K562 (cell line): Measurements from ENCODE around the gene SDS. TPM values are rescaled to one million over a fixed set of nuclear protein-coding genes. Genes with fewer than 3 reads are reported as not detected.

ENCODE experiments used
- CHAMP1 ChIP-seq: fragments of 450-650 bp; IDR thresholded peaks from 2 replicates; pipeline ENCODE4 v1.6.1; 2016; ENCODE audit warnings: mild to moderate bottlenecking
- CHCHD3 ChIP-seq: fragments of 250-450 bp; sonication (Bioruptor Pico); IDR thresholded peaks from 2 replicates; pipeline ENCODE4 v2.1.2; 2022; ENCODE audit warnings: mild to moderate bottlenecking
- FOXA3 ChIP-seq, 2 experiments: fragments of 450-650 bp in 1 of 2; sonication (generic) in 1 of 2; formaldehyde crosslinking; IDR thresholded peaks in 1 of 2; conservative IDR thresholded peaks in 1 of 2; 2 replicates each; pipeline versions ENCODE4 v1.4.0 to v1.8.0; 2020 to 2022; ENCODE audit warnings: mild to moderate bottlenecking in 2 of 2, missing genetic modification reagents in 1 of 2
- PKNOX1 ChIP-seq: fragments of 450-650 bp; IDR thresholded peaks from 2 replicates; pipeline ENCODE4 v1.6.1; 2016
- POU5F1 ChIP-seq: fragments of 150-350 bp; IDR thresholded peaks from 2 replicates; pipeline ENCODE4 v1.6.1; 2014; ENCODE audit warnings: borderline replicate concordance, low read length, low read depth, mild to moderate bottlenecking; ENCODE audit not compliant: partially characterized antibody
- SAFB ChIP-seq: fragments of 200-400 bp; formaldehyde crosslinking; IDR thresholded peaks from 2 replicates; pipeline ENCODE4 v1.6.1; 2017; ENCODE audit warnings: low read depth, low read length, borderline replicate concordance
- USF1 ChIP-seq: sonication (generic); formaldehyde crosslinking; IDR thresholded peaks from 2 replicates; pipeline ENCODE4 v1.9.0; 2022; ENCODE audit warnings: mild to moderate bottlenecking, missing genetic modification reagents
- YY1 ChIP-seq, 3 experiments: IDR thresholded peaks; 2 replicates each; pipeline ENCODE4 v1.6.1; 2011; ENCODE audit warnings: low read length in 2 of 3, mild to moderate bottlenecking in 2 of 3, moderate library complexity in 2 of 3, borderline replicate concordance in 1 of 3, control low read depth in 1 of 3, low read depth in 1 of 3; ENCODE audit not compliant: insufficient read depth in 3 of 3, insufficient replicate concordance in 2 of 3, control insufficient read depth in 1 of 3, insufficient read length in 1 of 3; ENCODE audit errors: extremely low read depth in 1 of 3
- ZNF511 ChIP-seq: sonication (generic); formaldehyde crosslinking; IDR thresholded peaks from 2 replicates; pipeline ENCODE4 v1.8.0; 2022; ENCODE audit warnings: mild to moderate bottlenecking, missing genetic modification reagents
- ZNF639 ChIP-seq, 2 experiments: fragments of 200-800 bp in 1 of 2; sonication (Bioruptor generic) in 1 of 2; sonication (generic) in 1 of 2; formaldehyde crosslinking in 1 of 2; IDR thresholded peaks in 1 of 2; conservative IDR thresholded peaks in 1 of 2; 2 replicates each; pipeline versions ENCODE4 v1.5.0 to v1.6.1; 2016 to 2020; ENCODE audit warnings: missing compliant biosample characterization in 1 of 2, missing genetic modification characterization in 1 of 2, missing genetic modification reagents in 1 of 2
- polyA plus RNA-seq, 8 experiments: library from polyadenylated mRNA; depleted of rRNA in 4 of 8; stranded (reverse) in 5 of 8; unstranded in 3 of 8; fragments of >200 nt; fragmentation: Nextera tagmentation in 2 of 8; fragmentation: Illumina TruSeq in 1 of 8; extraction: Ambion mirVana in 2 of 8; extraction: Trizol in 1 of 8; gene quantifications; 2 replicates each; pipeline versions ENCODE4 v1.2.1 to v1.2.3, GENCODE V29; 2011 to 2014; ENCODE audit warnings: inconsistent platforms in 1 of 8, missing spikeins in 1 of 8
- total RNA-seq, 7 experiments: library from RNA; depleted of rRNA in 6 of 7; stranded (reverse); fragments of >200 nt in 6 of 7; fragmentation: Illumina TruSeq in 2 of 7; extraction: Trizol in 2 of 7; gene quantifications; 2 replicates each; pipeline versions ENCODE4 v1.2.1 to v1.2.3, GENCODE V29; 2011 to 2021; ENCODE audit warnings: low replicate concordance in 1 of 7

Gene SDS
- total and polyA plus RNA-seq, 9 of the 15 experiments (the other 6 are each of a cell fraction or from before 2014, with no cell fraction given), result 0.07 to 1.1 (median 0.12) TPM; not detected in 1

GRCh38 chr12:113359133-113359938 lies 44.4 kb downstream of the SDS start (continued):
- TF ChIP-seq CHAMP1, result no peak
- no peak for TF ChIP-seq SAFB
- TF ChIP-seq USF1 (CRISPR knock-in tag), result 0 out of 2 replicates have a peak, but pooled peaks have one; percentile 10
- TF ChIP-seq CHCHD3, result no peak
- no peak for TF ChIP-seq ZNF639 (CRISPR knock-in tag; conservative IDR thresholded peaks at IDR 0.05 in 1 of 2, IDR thresholded peaks at IDR 0.05 in 1 of 2)
- peak in 1 of 3 experiments; percentile 45 for TF ChIP-seq YY1 (IDR thresholded peaks at IDR 0.05; ENCODE audit: borderline replicate concordance in 1 of 3, control insufficient read depth in 1 of 3, extremely low read depth in 1 of 3, insufficient read depth in 3 of 3, insufficient read length in 1 of 3, insufficient replicate concordance in 2 of 3, low read depth in 1 of 3, low read length in 2 of 3)
- 0 out of 2 replicates have a peak, but pooled peaks have one; percentile 10 for TF ChIP-seq ZNF511 (CRISPR knock-in tag)
- 0 out of 4 replicates have a peak, but pooled peaks of 1 of the 2 experiments have one; percentile 4 for TF ChIP-seq FOXA3 (CRISPR knock-in tag; conservative IDR thresholded peaks at IDR 0.05 in 1 of 2, IDR thresholded peaks at IDR 0.05 in 1 of 2)
- no peak for TF ChIP-seq PKNOX1
- TF ChIP-seq POU5F1, result no peak
